NCI-H2107 treated with DMSO at 0.1 percent for 48 hours (cell line): Measurements from ENCODE around the gene SETD7.

Source experiments
- DNase-seq: peaks from one replicate; lab custom pipeline; 2025; ENCODE audit not compliant: unreplicated experiment; lab: John Stamatoyannopoulos, UW

The SETD7 gene

GRCh38 chr4:139556071-139556723, at the start of gene SETD7:
SETD7 (minus strand) TSS chr4:139556219; CDS start chr4:139556137, 82 bp downstream.
- peak; percentile 46 for DNase-seq

GRCh38 chr4:139605516-139605915, 49.5 kb upstream of the SETD7 start:
- DNase-seq = no peak

- DNase-seq = peak; percentile 46
These were observed 47.8 kb upstream of the SETD7 start for GRCh38 chr4:139603576-139604410.

DNA sequence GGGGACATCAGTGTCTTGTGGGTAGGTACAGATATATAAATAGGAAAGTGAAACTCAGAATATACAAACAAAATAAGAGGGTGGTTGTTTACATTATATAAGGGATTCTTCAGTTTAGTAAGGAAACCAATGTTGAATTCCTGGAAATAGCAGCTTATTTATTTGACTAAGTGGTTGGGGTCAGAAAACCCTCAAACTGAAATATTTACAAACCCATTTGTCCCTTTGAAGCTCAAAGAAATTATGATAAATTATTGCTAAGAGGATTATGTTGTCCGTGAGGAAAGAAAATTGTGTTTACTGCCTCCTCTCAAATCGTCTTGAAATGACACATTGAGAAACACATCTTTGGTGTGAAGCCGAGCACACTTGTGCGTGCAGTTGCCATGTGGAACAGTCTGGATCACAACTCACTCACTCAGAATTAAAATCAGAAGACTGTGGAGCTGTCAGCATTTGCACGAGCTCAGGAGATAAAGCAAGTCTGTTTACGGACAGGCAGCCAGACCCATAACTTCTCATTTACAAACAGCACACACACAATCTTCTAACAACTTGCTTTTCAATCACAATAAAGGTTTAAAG, 46.8 kb upstream of the SETD7 start:
- no peak for DNase-seq

GRCh38 chr4:139600662-139601061, 44.6 kb upstream of the SETD7 start:
- no peak for DNase-seq

DNA sequence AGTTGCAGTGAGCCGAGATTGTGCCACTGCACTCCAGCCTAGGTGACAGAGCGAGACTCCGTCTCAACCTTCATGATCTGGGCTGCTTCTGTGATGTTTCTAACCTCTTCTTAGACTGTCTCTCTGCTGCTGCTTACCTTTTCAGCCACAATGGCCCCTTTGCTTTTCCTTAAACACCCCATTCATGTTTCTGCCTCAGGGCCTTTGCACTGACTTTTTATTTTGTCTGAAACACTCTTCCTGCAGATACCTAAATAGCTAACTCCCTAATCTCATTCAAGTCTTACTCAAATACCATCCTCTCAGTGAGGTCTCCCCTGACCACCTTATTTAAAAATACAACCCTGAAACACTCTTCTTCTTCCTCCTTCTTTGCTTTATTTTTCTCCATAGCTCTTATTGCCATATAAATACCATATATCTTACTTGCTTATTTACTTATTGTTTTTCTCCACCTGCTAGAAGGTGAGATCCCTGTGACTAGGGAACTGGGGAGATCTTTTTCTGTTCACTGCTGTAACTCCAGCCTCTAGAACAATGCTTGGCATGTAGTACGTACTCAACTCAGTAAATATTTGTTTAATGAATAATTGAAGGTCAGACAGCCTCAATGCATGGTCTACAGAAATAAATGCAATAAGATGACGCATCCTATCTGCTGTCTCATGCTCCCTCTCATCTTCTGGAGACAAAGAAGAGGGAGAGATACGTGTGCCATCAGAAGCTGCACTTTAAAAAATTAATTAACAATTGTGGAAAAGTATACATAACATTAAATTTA, 43.8 kb upstream of the SETD7 start:
- DNase-seq = no peak

GRCh38 chr4:139599076-139599475, 43.1 kb upstream of the SETD7 start:
- no peak for DNase-seq

DNA sequence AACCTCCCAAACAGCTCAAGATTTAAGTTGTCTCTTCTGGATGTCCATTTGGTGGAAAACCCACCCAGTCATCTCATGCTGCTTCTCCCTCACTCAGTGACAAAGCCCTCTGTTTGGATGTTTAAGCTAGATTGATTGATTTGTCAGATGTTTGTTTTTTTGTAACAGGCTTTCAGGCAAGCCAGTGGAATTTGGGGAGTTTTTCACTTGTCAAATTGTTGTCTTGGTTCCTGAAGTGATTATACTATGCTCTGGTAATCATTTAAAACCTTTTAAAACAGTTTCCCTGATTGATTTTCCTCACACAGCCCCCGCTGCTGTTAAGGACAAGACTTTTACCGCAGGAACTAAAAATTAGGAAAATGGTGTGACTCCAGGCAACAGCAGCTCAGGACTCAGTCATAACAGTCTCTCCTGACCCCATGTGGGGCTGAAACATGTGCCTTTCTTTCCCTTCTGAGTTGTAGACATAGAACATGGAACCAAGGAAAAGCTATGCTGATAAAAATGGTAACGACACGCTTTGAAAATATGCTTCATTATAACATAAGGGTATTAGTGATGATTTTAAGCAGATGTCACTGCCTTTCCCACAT, 40.8 kb upstream of the SETD7 start:
- DNase-seq = no peak

DNA sequence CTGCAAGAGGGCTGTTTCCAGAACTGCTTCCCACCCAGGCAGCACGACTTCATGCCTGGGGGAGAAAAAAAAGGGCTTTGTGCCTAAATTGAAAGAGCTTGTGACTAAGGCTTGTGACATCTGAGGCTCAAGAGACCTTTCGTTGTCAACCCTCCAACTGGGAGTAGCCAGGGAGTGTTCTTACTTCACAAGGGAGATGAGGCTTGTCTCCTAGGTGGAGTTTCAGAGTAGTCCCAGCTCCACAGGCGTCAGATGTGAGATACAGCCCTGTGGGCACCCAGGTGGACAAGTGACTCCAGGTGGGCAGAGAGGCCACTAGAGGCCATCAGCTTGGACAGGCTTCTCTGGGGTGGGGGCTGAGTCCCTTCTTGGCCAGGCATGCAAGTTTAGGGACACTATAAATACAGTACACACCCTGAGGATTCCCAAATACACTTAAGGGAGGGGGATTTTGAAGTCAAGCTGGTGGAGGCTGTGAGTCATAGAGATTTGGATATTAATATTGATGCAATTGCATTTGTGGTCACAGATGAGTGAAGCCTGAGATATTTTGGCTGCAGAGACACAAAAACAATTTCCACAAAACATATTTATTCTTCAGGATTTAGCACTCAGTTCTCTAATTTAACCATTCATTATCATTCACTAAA, 40.1 kb upstream of the SETD7 start:
- no peak for DNase-seq

DNA sequence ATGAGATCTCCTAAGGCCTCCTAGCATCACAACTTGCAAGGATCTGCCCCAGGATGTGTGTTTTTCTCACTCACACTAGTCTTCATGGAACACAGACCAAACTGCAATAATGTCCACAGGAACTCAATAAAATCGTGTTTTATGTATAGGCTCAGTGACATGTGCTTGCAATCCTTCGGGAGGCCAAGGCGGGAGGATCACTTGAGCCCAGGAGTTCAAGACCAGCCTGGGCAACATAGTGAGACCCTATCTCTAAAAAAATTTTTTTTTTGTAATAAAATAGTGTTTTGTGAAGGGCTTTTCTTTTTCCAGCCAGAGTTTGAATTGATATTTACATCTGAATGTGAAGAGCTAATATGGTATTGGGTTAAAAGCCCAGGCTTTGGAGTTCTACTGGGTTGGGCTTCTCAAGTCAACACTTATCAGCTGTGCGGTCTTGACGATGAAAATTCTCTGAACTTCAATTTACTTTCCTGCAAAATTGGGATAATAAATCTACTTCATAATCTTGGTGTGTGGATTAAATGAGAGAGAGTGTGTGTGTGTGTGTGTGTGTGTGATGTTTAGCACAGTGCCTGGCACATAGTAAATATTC, 38.7 kb upstream of the SETD7 start:
- no peak for DNase-seq

DNA sequence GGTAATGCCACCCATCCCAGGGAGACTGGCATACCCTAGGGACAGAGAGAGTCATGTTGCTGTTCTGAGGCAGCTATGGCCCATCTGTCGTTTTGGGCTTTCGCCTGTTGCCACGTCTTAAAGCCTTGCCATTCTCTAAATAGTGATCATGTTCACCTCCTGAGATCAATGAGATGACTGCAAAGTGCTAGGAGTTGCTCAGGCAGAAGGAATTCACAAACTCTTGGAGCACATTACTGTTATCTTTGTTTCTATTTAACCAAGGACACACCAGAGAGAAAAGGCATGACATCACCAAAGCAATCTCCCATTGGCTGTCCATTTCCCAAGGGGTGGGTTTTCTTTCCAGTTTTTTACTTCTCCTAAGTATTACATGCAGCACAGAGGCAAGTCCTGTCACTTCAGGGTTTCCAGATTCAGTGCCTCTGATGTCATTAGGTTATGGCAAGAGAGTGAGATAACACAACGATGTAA, 37.1 kb upstream of the SETD7 start:
- no peak for DNase-seq

DNA sequence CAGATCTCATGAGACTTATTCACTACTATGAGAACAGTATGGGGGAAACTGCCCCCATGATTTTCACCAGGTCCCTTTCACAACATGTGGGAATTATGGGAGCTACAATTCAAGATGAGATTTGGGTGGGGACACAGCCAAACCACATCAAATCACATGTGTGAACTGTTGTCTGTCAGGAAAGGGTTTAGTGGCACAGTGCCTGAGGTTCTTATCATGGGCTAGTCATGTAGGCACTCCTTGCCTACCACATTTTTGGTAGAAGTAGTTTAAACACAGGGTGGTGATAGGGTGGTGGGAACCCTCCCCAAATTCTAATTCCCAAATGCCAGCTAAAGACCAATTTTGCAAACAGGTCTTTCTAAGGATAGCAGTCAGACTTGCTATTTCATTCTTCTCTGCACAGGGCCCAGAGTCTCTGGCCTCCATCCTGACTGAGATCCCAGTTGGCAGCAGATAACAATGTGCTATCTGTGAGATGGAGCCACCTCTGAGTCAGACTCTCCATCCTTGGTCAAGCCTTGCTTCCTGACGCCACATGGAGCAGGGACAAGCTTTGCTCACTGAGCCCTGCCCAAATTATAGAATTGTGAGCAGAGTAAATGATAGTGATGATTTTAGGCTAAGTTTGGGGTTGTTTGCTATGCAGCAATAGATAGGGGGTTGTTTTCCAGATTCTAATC, 33.5 kb upstream of the SETD7 start:
- no peak for DNase-seq

DNA sequence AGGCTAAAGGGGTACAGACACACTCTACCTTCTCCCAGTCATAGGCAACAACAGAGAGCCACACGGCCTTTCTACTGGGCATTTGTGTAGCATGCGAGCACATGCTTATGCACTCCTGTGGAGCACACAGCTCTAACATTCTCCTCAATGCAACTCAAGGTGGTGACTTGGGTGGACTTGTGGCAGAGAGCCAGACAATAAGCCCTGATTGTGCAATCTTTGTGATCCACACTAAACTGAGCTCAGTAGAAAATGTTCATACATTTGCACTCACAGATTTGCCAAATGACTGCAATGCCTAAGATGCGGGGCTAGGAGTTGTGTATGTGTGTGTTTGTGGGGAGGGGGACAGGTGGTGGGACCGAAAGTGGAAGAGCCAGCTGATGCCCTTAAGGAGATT, 31.4 kb upstream of the SETD7 start:
- DNase-seq = no peak

- DNase-seq = no peak
These were observed 29.5 kb upstream of the SETD7 start for GRCh38 chr4:139585473-139585872.

DNA sequence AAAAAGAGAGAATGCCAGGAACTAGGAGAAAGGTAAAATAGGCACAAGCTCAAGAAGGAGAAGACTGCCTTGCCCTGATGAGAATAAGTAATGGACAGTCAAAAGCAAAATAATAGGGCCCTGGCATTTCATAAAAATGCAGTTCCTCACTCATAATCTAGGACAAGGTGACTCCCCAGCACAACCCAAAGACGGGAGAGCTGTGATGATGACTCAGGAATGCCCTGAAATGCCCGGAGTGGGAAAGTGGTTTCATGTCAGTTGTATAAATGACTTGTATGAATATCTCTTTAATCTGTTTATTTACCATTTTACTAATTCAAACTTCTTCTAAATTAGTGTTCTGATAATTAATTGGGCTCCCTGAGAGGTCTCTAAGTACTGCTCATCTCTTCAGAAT, 28.8 kb upstream of the SETD7 start:
- no peak for DNase-seq

- no peak for DNase-seq
These were observed 28.0 kb upstream of the SETD7 start for GRCh38 chr4:139584013-139584412.

DNA sequence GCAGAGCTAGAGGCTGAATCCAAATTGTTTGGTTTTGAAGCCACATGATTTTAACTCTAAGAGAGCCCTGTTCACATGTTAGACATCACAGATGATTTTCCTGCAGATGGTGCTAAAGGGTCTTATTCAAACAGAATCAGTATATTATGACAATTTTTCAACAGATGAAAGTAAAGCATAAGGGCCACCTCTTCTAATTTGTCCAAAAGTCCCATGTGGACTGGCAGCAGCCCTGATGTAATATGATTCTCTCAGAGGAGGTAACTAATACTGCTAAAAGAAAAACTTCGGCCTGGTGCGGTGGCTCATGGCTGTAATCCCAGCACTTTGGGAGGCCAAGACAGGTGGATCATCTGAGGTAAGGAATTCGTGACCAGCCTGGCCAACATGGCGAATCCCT, 26.0 kb upstream of the SETD7 start:
- DNase-seq = no peak

GRCh38 chr4:139581096-139581495, 25.1 kb upstream of the SETD7 start:
- no peak for DNase-seq

DNA sequence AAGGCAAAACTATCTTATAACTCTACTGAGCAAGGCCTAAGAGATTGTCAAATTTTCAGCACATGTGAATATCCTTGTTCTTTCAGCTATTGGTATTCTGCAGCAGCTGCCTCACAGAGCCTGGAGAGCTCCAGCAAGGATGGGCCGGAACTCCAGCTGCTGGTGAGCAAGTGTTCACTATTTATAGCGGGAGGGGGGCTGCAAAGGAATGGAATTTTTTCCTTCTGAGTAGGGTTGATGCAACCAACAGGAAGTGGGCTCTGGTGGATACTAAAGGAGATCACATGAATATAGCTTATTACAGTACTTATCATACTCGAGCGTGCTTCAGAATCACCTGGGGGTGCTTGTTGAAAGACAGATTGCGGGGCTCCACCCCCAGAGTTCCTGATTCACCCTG, 20.2 kb upstream of the SETD7 start:
- no peak for DNase-seq
